ENCODE data around the gene FUZ.

DNA sequence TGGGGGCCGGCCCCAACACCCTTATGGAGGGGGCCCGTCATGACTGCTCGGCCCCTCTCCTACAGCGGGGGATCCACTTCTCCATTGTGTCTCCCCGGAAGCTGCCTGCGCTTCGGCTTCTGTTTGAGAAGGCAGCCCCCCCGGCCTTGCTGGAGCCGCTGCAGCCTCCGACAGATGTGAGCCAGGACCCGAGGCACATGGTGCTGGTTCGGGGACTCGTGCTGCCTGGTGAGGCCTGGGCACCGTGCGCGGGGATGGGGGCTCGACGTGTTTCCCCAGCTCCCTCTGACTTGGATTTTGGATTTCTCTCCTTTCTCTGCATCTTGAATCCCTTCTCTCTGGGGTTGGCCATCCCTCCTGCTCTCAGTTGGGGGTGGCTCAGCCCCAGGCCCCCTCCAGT is 16.6 kb upstream of the FUZ start:
- TF ChIP-seq, protein P1, sequence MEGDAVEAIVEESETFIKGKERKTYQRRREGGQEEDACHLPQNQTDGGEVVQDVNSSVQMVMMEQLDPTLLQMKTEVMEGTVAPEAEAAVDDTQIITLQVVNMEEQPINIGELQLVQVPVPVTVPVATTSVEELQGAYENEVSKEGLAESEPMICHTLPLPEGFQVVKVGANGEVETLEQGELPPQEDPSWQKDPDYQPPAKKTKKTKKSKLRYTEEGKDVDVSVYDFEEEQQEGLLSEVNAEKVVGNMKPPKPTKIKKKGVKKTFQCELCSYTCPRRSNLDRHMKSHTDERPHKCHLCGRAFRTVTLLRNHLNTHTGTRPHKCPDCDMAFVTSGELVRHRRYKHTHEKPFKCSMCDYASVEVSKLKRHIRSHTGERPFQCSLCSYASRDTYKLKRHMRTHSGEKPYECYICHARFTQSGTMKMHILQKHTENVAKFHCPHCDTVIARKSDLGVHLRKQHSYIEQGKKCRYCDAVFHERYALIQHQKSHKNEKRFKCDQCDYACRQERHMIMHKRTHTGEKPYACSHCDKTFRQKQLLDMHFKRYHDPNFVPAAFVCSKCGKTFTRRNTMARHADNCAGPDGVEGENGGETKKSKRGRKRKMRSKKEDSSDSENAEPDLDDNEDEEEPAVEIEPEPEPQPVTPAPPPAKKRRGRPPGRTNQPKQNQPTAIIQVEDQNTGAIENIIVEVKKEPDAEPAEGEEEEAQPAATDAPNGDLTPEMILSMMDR (IDR thresholded peaks at IDR 0.05; ENCODE audit: poor library complexity) = no peak
- no peak for TF ChIP-seq EZH2 (IDR thresholded peaks at IDR 0.05; ENCODE audit: borderline replicate concordance)
- no peak for TF ChIP-seq EZH2phosphoT487 (IDR thresholded peaks at IDR 0.05; ENCODE audit: low read depth, severe bottlenecking, unreplicated experiment)
